Esophagus muscularis mucosa (tissue), 4 donors: ENCODE data around the gene APOB.

Experiments
- CTCF ChIP-seq, 3 experiments: fragments of 200-600 bp in 2 of 3; fragments of 450-650 bp in 1 of 3; sonication (generic) in 2 of 3; IDR thresholded peaks; one replicate each; pipeline ENCODE4 v1.5.1; 2017 to 2019; ENCODE audit warnings: antibody characterized with exemption in 3 of 3, mild to moderate bottlenecking in 2 of 3, moderate library complexity in 1 of 3
- EP300 ChIP-seq: sonication (generic); formaldehyde crosslinking; IDR thresholded peaks from one replicate; pipeline ENCODE4 v1.6.1; 2017; ENCODE audit warnings: antibody characterized with exemption
- POLR2AphosphoS5 ChIP-seq, 2 donors: sonication (generic); formaldehyde crosslinking; IDR thresholded peaks; one replicate each; pipeline ENCODE4 v1.6.1; 2017; ENCODE audit warnings: antibody characterized with exemption in 2 of 2

DNA sequence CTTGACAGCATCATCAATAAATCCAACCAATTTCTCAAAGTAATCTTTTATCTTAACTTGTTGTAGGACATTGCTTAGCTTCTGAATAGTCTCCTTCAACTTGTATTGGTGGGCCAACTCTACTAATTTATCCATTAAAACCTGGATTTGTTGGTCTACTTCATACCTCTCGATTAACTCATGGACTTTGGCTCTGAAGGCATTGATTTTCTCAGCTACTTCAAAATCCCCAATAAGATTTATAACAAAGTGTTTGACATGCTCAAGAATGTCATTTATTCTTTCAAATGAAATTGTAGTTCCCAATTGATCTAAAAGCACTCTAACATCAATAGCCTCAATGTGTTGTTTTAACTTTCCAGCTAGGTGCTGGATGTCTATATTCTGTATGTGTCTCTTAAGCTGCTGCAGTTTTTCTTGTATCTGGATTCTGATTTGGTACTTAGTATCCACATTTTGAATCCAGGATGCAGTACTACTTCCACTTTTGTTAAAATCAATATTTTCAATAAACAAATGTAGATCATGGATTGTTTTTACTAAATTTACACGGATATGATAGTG, 34.1 kb downstream of the APOB start:
- TF ChIP-seq CTCF (IDR thresholded peaks at IDR 0.05) (no peak), EP300 (no peak), POLR2AphosphoS5 (IDR thresholded peaks at IDR 0.05) (no peak)
